ENCODE results near the gene ACSF2. TPM values are rescaled to one million over a fixed set of nuclear protein-coding genes. Genes with fewer than 3 reads are reported as not detected.

ACSF2 gene
- polyA plus RNA-seq, 1 donor (not counting 4 experiments of a cell fraction or from before 2014, with no cell fraction given) = 71.9 TPM

- no peaks in the 10 kb centered on the region for H3K36me3 ChIP-seq (ENCODE audit: control insufficient read depth in 2 of 2, extremely low read depth in 1 of 2, insufficient read depth in 2 of 2, low read length in 2 of 2)
- peak overlapping the region; percentile 41 for H2AFZ ChIP-seq (ENCODE audit: control insufficient read depth, low read length)
- TF ChIP-seq EZH2 (IDR thresholded peaks at IDR 0.05; ENCODE audit: low read length) = no peak
- no peak for TF ChIP-seq CTCF (optimal IDR thresholded peaks at IDR 0.05 in 1 of 3, IDR thresholded peaks at IDR 0.05 in 1 of 3, conservative IDR thresholded peaks at IDR 0.05 in 1 of 3; ENCODE audit: extremely low read depth in 1 of 3, insufficient read depth in 2 of 3, low read length in 3 of 3)
- H3K4me3 ChIP-seq (ENCODE audit: control insufficient read depth in 2 of 3, extremely low read depth in 1 of 3, insufficient read depth in 2 of 3, low read depth in 1 of 3, low read length in 3 of 3) = peak overlapping the region in 1 of 3 experiments; percentile 1
- peaks cover 31% of the 10 kb centered on the region for H3K4me1 ChIP-seq (ENCODE audit: control insufficient read depth, extremely low read depth, insufficient read depth, low read length)
- H4K20me1 ChIP-seq (ENCODE audit: control insufficient read depth, extremely low read depth, insufficient read depth, low read length) = no peaks in the 10 kb centered on the region
- dilution Hi-C loops (cut with MboI; ENCODE audit: extremely low pct_ligation_motif_present, low sequenced_read_pairs) = no loop called here
- FAIRE-seq (no peak), DNase-seq (ENCODE audit: low read depth, low spot score) (no peak)
- H3K27me3 ChIP-seq (ENCODE audit: control insufficient read depth, extremely low read depth, insufficient read depth, low read length) = no peaks in the 10 kb centered on the region
- no peaks in the 10 kb centered on the region for H3K79me2 ChIP-seq (ENCODE audit: control insufficient read depth, insufficient read depth, low read length)
- no peak overlapping the region for H3K9ac ChIP-seq (ENCODE audit: control insufficient read depth, extremely low read depth, insufficient read depth, low read length)
- no peak overlapping the region for H3K27ac ChIP-seq (ENCODE audit: control insufficient read depth, insufficient read depth, low read length)
- no peaks in the 10 kb centered on the region for H3K9me1 ChIP-seq (ENCODE audit: control insufficient read depth, extremely low read depth, insufficient read depth, low read length)
- peak overlapping the region; percentile 25 for H3K4me2 ChIP-seq (ENCODE audit: control insufficient read depth, extremely low read depth, insufficient read depth, low read depth, low read length)
- no peaks in the 10 kb centered on the region for H3K9me3 ChIP-seq (ENCODE audit: control insufficient read depth, low read depth, low read length)
Observed at GRCh38 chr17:50420419-50421112, 5.5 kb upstream of the ACSF2 start.

GRCh38 chr17:50421308-50422051 lies 4.5 kb upstream of the ACSF2 start:
- Histone ChIP-seq H3K27me3 (ENCODE audit: control insufficient read depth, extremely low read depth, insufficient read depth, low read length) (no peaks in the 10 kb centered on the region), H3K4me2 (ENCODE audit: control insufficient read depth, extremely low read depth, insufficient read depth, low read depth, low read length) (peak overlapping the region; percentile 25), H2AFZ (ENCODE audit: control insufficient read depth, low read length) (peak overlapping the region; percentile 41), H3K79me2 (ENCODE audit: control insufficient read depth, insufficient read depth, low read length) (peaks cover 1% of the 10 kb centered on the region), H3K4me1 (ENCODE audit: control insufficient read depth, extremely low read depth, insufficient read depth, low read length) (peaks cover 33% of the 10 kb centered on the region), H3K9ac (ENCODE audit: control insufficient read depth, extremely low read depth, insufficient read depth, low read length) (peak overlapping the region; percentile 2), H4K20me1 (ENCODE audit: control insufficient read depth, extremely low read depth, insufficient read depth, low read length) (no peaks in the 10 kb centered on the region), H3K4me3 (ENCODE audit: control insufficient read depth in 2 of 3, extremely low read depth in 1 of 3, insufficient read depth in 2 of 3, low read depth in 1 of 3, low read length in 3 of 3) (peak overlapping the region in 2 of 3 experiments; percentile 44 to 52), H3K9me1 (ENCODE audit: control insufficient read depth, extremely low read depth, insufficient read depth, low read length) (no peaks in the 10 kb centered on the region), H3K27ac (ENCODE audit: control insufficient read depth, insufficient read depth, low read length) (no peak overlapping the region), H3K36me3 (ENCODE audit: control insufficient read depth in 2 of 2, extremely low read depth in 1 of 2, insufficient read depth in 2 of 2, low read length in 2 of 2) (no peaks in the 10 kb centered on the region), H3K9me3 (ENCODE audit: control insufficient read depth, low read depth, low read length) (no peaks in the 10 kb centered on the region)
- dilution Hi-C loops (cut with MboI; ENCODE audit: extremely low pct_ligation_motif_present, low sequenced_read_pairs) = no loop called here
- TF ChIP-seq EZH2 (IDR thresholded peaks at IDR 0.05; ENCODE audit: low read length) (no peak), CTCF (optimal IDR thresholded peaks at IDR 0.05 in 1 of 3, IDR thresholded peaks at IDR 0.05 in 1 of 3, conservative IDR thresholded peaks at IDR 0.05 in 1 of 3; ENCODE audit: extremely low read depth in 1 of 3, insufficient read depth in 2 of 3, low read length in 3 of 3) (no peak)
- no peak for DNase-seq (ENCODE audit: low read depth, low spot score)
- no peak for FAIRE-seq
